AG09309 (cell line): Measurements from ENCODE around the gene PIP4K2A.

Experiments used
- DNase-seq: peaks from one replicate; pipeline ENCODE4 v3.0.0-alpha.2; 2010; ENCODE audit warnings: low read depth
- H3K4me3 ChIP-seq: 2 replicates; pipeline ENCODE4 v1.5.1; 2011; ENCODE audit warnings: mild to moderate bottlenecking, low read depth, low read length, moderate library complexity; ENCODE audit not compliant: control insufficient read depth
- TF ChIP-seq, protein P1 (sequence below): IDR thresholded peaks from 2 replicates; pipeline ENCODE4 v1.5.1; 2011; ENCODE audit warnings: mild to moderate bottlenecking, low read depth, low read length, inconsistent platforms; ENCODE audit not compliant: insufficient read depth, control insufficient read depth; ENCODE audit errors: missing control alignments

Gene PIP4K2A

DNA sequence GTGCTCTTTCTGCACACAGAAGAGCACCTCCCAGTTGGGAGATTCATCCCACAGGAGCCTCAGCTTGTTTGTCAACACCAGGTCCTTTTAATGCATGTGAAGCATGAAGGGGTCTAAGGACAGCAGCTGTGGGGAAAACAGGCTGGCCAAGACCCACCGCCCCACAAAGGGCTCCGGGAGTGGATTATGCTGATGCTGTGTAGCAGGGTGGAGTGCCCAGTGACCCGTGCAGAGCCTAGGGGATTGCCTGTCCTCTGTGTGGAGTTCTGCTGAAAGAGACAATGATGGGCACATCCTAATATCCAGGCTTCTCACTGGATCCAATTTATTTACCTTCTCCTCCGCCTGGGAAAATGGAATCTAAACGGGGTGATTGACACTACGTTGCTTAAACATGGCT lies 74.0 kb downstream of the PIP4K2A start:
- H3K4me3 ChIP-seq = no peak overlapping the region
- TF ChIP-seq, protein P1, sequence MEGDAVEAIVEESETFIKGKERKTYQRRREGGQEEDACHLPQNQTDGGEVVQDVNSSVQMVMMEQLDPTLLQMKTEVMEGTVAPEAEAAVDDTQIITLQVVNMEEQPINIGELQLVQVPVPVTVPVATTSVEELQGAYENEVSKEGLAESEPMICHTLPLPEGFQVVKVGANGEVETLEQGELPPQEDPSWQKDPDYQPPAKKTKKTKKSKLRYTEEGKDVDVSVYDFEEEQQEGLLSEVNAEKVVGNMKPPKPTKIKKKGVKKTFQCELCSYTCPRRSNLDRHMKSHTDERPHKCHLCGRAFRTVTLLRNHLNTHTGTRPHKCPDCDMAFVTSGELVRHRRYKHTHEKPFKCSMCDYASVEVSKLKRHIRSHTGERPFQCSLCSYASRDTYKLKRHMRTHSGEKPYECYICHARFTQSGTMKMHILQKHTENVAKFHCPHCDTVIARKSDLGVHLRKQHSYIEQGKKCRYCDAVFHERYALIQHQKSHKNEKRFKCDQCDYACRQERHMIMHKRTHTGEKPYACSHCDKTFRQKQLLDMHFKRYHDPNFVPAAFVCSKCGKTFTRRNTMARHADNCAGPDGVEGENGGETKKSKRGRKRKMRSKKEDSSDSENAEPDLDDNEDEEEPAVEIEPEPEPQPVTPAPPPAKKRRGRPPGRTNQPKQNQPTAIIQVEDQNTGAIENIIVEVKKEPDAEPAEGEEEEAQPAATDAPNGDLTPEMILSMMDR = no peak
- no peak for DNase-seq

DNA sequence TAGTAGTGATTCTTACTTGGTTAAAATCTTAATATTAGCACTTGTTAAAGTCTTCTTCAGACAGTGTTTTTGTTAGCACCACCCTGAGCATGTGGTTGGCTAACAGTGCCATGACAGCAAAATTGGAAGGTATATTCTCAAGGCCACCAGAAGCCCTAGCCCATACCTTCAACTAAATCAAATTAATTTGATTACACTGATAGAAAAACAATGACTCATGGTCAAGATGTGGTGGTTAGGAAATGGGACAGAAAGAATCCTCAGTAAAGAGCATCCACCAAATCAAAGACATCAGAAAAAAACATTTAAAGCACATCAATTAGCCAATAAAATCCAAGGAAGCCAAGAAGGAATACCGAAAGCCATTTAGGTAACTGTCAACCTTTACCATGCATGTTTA lies 75.5 kb downstream of the PIP4K2A start:
- DNase-seq = no peak
- TF ChIP-seq, protein P1 = no peak
- H3K4me3 ChIP-seq = no peak overlapping the region

DNA sequence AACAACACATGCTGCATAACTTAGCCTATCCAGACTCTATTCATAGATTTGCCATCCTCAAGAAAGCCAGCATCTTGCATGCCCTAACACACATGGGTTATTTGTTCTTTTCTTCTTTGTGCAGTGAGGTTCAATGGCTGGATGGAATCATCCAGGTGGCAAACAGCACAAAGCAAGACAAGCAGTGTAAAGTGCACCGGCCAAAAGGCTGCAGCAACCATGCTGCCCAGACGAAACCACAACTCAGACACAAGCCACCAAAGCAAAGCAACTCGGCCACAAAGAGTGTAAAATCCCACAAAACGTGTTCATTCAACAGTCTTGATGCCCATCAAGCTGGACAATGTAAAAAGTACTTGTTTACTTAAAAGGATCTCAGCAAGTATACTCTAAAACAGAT lies 76.9 kb downstream of the PIP4K2A start:
- DNase-seq = no peak
- no peak overlapping the region for H3K4me3 ChIP-seq
- TF ChIP-seq, protein P1 = no peak

DNA sequence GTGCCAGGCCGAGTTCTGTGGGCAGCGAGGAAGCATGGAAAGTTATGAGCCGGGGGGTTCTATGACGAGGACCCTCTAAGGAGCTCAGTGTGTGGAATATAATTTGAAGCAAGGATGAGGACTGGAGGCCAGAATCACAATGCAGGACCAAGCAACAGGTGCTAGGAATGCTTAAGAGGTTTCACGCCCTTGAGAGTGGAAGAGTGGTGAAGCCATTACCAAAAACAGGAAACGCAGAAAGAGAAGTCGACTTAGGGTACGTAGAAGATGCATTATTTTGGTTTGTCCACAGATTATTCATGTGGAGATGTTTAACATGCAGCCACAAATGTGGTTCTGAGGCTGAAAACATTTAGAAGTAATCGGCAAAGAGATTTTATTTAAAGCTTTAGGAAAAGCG lies 78.7 kb downstream of the PIP4K2A start:
- TF ChIP-seq, protein P1 = no peak
- no peak for DNase-seq
- no peak overlapping the region for H3K4me3 ChIP-seq

DNA sequence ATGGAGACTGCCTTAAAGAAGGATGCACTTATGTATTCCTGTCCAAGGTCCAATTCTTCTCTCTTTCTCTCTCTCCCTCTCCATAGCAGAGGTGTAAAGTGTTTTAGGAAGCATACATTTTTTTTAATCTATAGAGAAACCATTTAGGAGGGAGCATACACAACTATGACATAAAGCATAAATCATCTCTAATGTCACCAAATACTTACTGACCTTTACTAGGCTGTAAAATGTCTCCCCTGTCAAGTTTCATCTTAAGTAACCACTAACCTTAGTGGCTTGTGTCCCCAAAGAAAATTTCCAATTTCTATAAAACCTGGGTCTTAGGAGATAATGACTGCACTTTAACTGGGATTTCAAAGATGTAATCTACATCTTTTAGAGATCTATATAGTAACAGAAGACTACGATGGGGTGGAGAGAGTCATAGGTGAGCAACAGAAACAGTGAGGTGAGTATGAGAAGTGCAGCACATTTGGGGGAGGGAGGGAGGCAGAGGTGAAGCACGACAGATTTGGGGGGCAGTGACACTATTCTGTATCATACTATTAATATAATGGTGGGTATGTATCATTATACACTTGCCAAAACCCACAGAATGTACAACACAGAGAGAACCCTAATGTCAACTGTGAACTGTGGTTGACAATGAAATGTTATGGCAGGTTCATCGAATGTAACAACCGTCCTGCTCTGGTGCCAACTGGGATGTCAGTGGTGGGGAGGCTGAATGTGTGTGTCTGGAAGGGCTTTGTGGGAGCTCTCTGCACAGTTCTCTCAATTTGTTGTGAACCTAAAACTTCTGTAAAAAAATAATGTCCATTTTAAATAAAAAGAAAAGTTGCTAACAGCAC lies 79.5 kb downstream of the PIP4K2A start:
- TF ChIP-seq, protein P1 = no peak
- no peak for DNase-seq

DNA sequence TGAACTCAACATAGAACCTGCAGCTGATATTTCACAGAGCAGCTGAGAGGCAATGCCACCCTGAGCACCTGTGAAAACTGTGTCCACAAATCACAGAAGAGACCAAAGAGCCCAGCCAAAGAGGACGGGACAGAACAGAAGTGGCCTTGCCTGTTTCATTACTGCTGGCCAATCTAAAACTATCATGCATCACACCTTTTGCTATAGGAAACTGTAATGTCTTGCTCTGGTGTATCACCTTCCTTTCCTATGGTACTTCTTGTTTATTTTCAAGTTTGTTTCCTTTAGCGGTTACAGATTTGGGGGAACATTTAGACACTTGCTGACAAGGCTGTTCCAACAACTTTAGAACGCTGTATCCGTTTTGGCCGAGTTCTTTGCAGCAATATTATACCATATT lies 80.3 kb downstream of the PIP4K2A start:
- TF ChIP-seq, protein P1 = no peak
- no peak for DNase-seq

More for the DNA sequence above, 79.5 kb downstream of the PIP4K2A start:
- H3K4me3 ChIP-seq = no peak overlapping the region

DNA sequence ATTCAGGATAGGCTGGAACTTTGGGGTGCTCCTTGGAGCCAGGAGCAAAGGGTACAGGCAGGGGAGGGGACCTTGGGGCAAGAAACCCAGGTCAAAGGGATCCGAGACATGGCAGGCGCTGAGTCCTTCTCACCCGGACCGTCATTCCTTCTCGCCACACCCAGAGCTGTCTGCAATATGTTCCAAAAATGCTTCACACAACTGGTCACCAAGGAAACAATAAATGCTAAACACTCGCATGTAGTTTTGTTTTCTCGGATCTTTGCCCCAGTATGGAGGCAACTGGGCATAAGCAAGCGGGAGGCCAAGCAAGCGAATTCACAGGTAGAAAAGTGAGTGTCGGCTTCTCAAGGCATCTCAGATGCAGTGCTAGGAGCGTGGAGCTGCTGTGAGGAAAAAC lies 80.8 kb downstream of the PIP4K2A start:
- TF ChIP-seq, protein P1 = no peak
- no peak overlapping the region for H3K4me3 ChIP-seq
- DNase-seq = no peak

More for the DNA sequence above, 80.3 kb downstream of the PIP4K2A start:
- no peak overlapping the region for H3K4me3 ChIP-seq
